ENCODE measurements around the gene COPB2.

Gene COPB2

GRCh38 chr3:139389552-139390368 is at the start of gene COPB2:
COPB2 (minus strand) TSS chr3:139389647; CDS start chr3:139389550, 97 bp downstream.
- peak within 1 kb of the TSS; percentile 96 for H3K4me3 ChIP-seq (ENCODE audit: low read depth, low read length)
- no peak for TF ChIP-seq CTCF (IDR thresholded peaks at IDR 0.05; ENCODE audit: low read depth, low read length)
- peak; percentile 100 for DNase-seq (ENCODE audit: low read depth, low spot score)
- in situ Hi-C loops (cut with HindIII; ENCODE audit: low sequenced_read_pairs): no loop called here

- no peak for TF ChIP-seq CTCF (IDR thresholded peaks at IDR 0.05; ENCODE audit: low read depth, low read length)
- no peak for DNase-seq (ENCODE audit: low read depth, low spot score)
- H3K4me3 ChIP-seq (ENCODE audit: low read depth, low read length): no peak overlapping the region
- in situ Hi-C loops (cut with HindIII; ENCODE audit: low sequenced_read_pairs): loop anchor here (25.0 kb wide), 1 partner anchor 127 kb away; no protein-coding TSS in a partner anchor
These were observed 45.4 kb upstream of the COPB2 start for GRCh38 chr3:139434764-139435307.

GRCh38 chr3:139434228-139434627 is 44.8 kb upstream of the COPB2 start:
- H3K4me3 ChIP-seq (ENCODE audit: low read depth, low read length): no peak overlapping the region
- in situ Hi-C loops (cut with HindIII; ENCODE audit: low sequenced_read_pairs): loop anchor here (25.0 kb wide), 1 partner anchor 128 kb away; no protein-coding TSS in a partner anchor
- no peak for TF ChIP-seq CTCF (IDR thresholded peaks at IDR 0.05; ENCODE audit: low read depth, low read length)
- DNase-seq (ENCODE audit: low read depth, low spot score): no peak

- TF ChIP-seq CTCF (IDR thresholded peaks at IDR 0.05; ENCODE audit: low read depth, low read length): no peak
- in situ Hi-C loops (cut with HindIII; ENCODE audit: low sequenced_read_pairs): loop anchor here (25.0 kb wide), 1 partner anchor 129 kb away; no protein-coding TSS in a partner anchor
These were observed 43.6 kb upstream of the COPB2 start for GRCh38 chr3:139433089-139433488.

GRCh38 chr3:139430493-139430892 is 41.0 kb upstream of the COPB2 start:
- no peak for DNase-seq (ENCODE audit: low read depth, low spot score)
- in situ Hi-C loops (cut with HindIII; ENCODE audit: low sequenced_read_pairs): loop anchor here (25.0 kb wide), 1 partner anchor 132 kb away; no protein-coding TSS in a partner anchor
- TF ChIP-seq CTCF (IDR thresholded peaks at IDR 0.05; ENCODE audit: low read depth, low read length): no peak
- no peak overlapping the region for H3K4me3 ChIP-seq (ENCODE audit: low read depth, low read length)

More at GRCh38 chr3:139433089-139433488, 43.6 kb upstream of the COPB2 start:
- H3K4me3 ChIP-seq (ENCODE audit: low read depth, low read length): no peak overlapping the region
- DNase-seq (ENCODE audit: low read depth, low spot score): no peak

- no peak overlapping the region for H3K4me3 ChIP-seq (ENCODE audit: low read depth, low read length)
- in situ Hi-C loops (cut with HindIII; ENCODE audit: low sequenced_read_pairs): loop anchor here (25.0 kb wide), 1 partner anchor 135 kb away; no protein-coding TSS in a partner anchor
- DNase-seq (ENCODE audit: low read depth, low spot score): peak; percentile 82
- TF ChIP-seq CTCF (IDR thresholded peaks at IDR 0.05; ENCODE audit: low read depth, low read length): peak; percentile 70
These were observed 38.0 kb upstream of the COPB2 start for GRCh38 chr3:139427283-139428060.

All from astrocyte of the spinal cord (primary cell).